ENCODE data around the gene CLEC4M.
"Not testable (repeated sequence)": the region's sequence is repeated elsewhere in the genome, so short reads cannot be mapped to it uniquely, and the experiment has no call there.

The CLEC4M gene

GRCh38 chr19:7775761-7776160 is 12.7 kb downstream of the CLEC4M start:
- no peak for DNase-seq (ENCODE audit: low spot score)

- no peak for DNase-seq (ENCODE audit: low spot score)
Observed at GRCh38 chr19:7778081-7778480, 15.0 kb downstream of the CLEC4M start.

- DNase-seq (ENCODE audit: low spot score) = no peak
Observed at GRCh38 chr19:7779631-7780486, 16.8 kb downstream of the CLEC4M start.

- no peak for DNase-seq (ENCODE audit: low spot score)
Observed at GRCh38 chr19:7781157-7781556, 18.1 kb downstream of the CLEC4M start.

- no peak for DNase-seq (ENCODE audit: low spot score)
Observed at GRCh38 chr19:7783991-7784423, 21.0 kb downstream of the CLEC4M start.

GRCh38 chr19:7784856-7785255 is 21.8 kb downstream of the CLEC4M start:
- DNase-seq (ENCODE audit: low spot score) = no peak

- DNase-seq (ENCODE audit: low spot score) = no peak
Observed at GRCh38 chr19:7787141-7787540, 24.1 kb downstream of the CLEC4M start.

- no peak for DNase-seq (ENCODE audit: low spot score)
Observed at GRCh38 chr19:7787602-7788177, 24.6 kb downstream of the CLEC4M start.

- no peak for DNase-seq (ENCODE audit: low spot score)
Observed at GRCh38 chr19:7788178-7788932, 25.3 kb downstream of the CLEC4M start.

- no peak for DNase-seq (ENCODE audit: low spot score)
Observed at GRCh38 chr19:7788933-7789323, 25.9 kb downstream of the CLEC4M start.

GRCh38 chr19:7789447-7789846 is 26.4 kb downstream of the CLEC4M start:
- DNase-seq (ENCODE audit: low spot score) = no peak

GRCh38 chr19:7790416-7790815 is 27.4 kb downstream of the CLEC4M start:
- DNase-seq (ENCODE audit: low spot score) = no peak

- DNase-seq (ENCODE audit: low spot score) = no peak
Observed at GRCh38 chr19:7792281-7792680, 29.2 kb downstream of the CLEC4M start.

- DNase-seq (ENCODE audit: low spot score) = not testable (repeated sequence)
Observed at GRCh38 chr19:7792701-7793100, 29.7 kb downstream of the CLEC4M start.

GRCh38 chr19:7793493-7793892 is 30.4 kb downstream of the CLEC4M start:
- DNase-seq (ENCODE audit: low spot score) = no peak

- no peak for DNase-seq (ENCODE audit: low spot score)
Observed at GRCh38 chr19:7795555-7796161, 32.6 kb downstream of the CLEC4M start.

GRCh38 chr19:7799640-7800355 is 36.8 kb downstream of the CLEC4M start:
- DNase-seq (ENCODE audit: low spot score) = peak; percentile 65

GRCh38 chr19:7801020-7801570 is 38.1 kb downstream of the CLEC4M start:
- DNase-seq (ENCODE audit: low spot score) = no peak

- no peak for DNase-seq (ENCODE audit: low spot score)
Observed at GRCh38 chr19:7806234-7806633, 43.2 kb downstream of the CLEC4M start.

- DNase-seq (ENCODE audit: low spot score) = no peak
Observed at GRCh38 chr19:7806876-7807275, 43.8 kb downstream of the CLEC4M start.

GRCh38 chr19:7808108-7808507 is 45.1 kb downstream of the CLEC4M start:
- DNase-seq (ENCODE audit: low spot score) = no peak

- DNase-seq (ENCODE audit: low spot score) = no peak
Observed at GRCh38 chr19:7811989-7812388, 48.9 kb downstream of the CLEC4M start.
